NCI-H1436 treated with DMSO at 0.1 percent for 48 hours (cell line): ENCODE data around the gene SHKBP1.
"Not testable (repeated sequence)": the region's sequence is repeated elsewhere in the genome, so short reads cannot be mapped to it uniquely, and the experiment has no call there.

Source experiments
- DNase-seq: peaks from one replicate; lab custom pipeline; 2025; lab: John Stamatoyannopoulos, UW

Gene SHKBP1

DNA sequence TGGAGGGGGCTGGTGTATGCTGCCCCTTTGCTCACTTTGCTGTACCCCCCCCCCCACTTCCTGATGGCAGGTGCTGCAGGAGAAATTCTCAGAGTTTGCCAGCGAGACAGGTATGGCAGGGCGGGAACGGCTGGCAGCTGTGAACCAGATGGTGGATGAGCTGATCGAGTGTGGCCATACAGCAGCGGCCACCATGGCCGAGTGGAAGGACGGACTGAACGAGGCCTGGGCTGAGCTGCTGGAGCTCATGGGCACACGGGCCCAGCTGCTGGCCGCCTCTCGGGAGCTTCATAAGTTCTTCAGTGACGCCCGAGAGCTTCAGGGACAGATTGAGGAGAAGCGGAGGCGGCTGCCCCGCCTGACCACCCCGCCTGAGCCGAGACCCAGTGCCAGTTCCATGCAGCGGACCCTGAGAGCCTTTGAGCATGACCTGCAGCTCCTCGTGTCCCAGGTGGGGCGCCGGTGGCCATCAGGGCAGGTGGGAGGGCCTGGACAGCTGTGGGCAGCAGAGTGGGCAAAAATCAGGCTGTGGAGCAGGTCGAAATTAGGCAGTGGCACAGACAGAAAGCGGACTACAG lies 19.6 kb upstream of the SHKBP1 start:
- no peak for DNase-seq

DNA sequence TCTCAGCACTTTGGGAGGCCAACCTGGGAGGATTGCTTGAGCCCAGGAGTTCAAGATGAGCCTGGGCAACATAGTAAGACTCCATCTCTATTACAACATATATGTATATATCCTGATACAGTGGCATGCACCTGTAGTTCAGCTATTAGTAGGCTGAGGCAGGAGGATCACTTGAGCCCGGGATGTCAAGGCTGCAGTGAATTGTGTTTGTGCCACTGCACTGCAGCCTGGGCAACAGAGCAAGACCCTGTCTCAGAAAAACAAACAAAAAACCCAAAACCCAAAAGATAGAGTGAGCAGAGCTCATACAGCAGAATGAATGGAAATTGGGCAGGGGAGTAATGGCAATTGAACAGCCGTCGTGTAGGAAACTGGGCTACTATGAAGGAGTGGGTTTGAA lies 17.3 kb upstream of the SHKBP1 start:
- no peak for DNase-seq

DNA sequence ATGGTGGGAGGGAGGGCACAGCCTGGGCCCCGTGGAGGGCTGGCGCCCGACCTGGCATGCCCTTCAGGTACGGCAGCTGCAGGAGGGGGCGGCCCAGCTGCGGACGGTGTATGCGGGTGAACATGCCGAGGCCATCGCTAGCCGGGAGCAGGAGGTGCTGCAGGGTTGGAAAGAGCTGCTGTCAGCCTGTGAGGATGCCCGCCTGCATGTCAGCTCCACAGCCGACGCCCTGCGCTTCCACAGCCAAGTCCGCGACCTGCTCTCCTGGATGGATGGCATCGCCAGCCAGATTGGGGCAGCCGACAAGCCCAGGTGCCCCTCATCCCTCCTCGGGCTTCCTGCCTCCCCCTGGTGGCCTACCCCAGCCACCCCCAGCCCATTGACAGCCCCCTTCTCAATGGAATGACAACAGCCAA lies 16.6 kb upstream of the SHKBP1 start:
- no peak for DNase-seq

DNA sequence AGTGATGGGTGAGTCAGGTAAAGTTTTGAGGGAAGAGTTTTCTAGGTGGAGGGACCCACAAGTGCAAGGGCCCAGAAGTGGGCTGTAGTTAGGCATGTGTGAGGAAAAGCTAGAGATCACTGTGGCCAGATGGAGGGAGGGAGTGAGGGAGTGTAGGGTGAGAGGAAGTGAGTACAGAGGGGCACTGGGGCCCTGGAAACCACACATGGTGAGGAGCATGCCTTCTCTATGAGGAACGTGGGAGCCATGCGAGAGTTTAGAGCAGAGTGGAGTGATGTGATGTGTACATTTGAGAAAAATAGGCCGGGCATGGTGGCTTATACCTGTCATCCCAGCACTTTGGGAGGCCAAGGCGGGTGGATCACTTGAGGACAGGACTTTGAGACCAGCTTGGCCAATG lies 14.7 kb upstream of the SHKBP1 start:
- DNase-seq, result no peak

DNA sequence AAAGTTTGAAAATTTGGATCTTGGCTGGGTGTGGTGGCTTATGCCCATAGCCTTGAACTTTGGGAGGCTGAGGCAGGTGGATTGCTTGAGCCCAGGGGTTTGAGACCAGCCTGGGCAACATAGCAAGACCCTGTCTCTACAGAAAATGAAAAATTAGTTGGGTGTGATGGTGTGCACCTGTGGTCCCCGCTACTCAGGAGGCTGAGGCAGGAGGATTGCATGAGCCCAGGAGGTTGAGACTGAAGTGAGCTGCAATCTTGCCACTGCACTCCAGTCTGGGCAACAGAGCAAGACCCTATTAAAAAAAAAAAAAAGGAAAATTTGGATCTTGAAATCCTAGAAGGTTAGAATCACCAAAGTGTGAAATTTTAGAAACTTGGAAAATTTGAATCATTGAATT lies 12.1 kb upstream of the SHKBP1 start:
- not testable (repeated sequence) for DNase-seq

DNA sequence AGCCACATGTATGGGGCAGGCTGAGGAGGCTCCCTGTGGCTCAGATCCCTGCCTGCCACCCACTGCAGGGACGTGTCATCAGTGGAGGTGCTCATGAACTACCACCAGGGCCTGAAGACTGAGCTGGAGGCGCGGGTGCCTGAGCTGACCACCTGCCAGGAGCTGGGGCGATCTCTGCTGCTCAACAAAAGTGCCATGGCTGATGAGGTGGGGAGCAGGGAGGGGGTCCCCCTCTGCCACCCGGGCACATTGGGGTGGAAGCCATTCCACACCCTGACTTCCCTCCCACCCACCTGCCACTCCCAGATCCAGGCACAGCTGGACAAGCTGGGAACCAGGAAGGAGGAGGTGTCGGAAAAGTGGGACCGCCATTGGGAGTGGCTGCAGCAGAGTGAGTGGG lies 11.3 kb upstream of the SHKBP1 start:
- no peak for DNase-seq

DNA sequence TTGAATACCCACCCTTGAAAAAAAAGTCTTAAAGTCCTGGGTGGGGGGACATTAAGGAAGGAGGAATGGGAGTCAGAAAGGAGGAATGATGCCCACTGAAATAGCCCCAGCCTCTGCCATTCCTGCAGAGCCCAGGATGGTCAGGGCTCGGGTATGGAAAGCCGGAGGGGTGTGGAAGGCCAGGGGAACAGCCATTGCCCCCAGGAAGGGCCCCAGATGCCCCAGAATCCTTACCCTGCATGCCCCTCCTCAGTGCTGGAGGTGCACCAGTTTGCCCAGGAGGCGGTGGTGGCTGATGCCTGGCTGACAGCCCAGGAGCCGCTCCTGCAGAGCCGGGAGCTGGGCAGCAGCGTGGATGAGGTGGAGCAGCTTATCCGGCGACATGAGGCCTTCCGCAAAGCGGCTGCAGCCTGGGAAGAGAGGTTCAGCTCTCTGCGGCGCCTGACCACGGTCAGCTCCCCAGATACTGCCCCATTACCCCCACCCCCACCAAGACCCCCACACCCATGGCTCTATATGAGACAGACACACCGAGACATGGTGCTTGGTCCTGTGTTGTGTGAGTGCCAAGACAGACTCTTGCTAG lies 10.7 kb upstream of the SHKBP1 start:
- no peak for DNase-seq

DNA sequence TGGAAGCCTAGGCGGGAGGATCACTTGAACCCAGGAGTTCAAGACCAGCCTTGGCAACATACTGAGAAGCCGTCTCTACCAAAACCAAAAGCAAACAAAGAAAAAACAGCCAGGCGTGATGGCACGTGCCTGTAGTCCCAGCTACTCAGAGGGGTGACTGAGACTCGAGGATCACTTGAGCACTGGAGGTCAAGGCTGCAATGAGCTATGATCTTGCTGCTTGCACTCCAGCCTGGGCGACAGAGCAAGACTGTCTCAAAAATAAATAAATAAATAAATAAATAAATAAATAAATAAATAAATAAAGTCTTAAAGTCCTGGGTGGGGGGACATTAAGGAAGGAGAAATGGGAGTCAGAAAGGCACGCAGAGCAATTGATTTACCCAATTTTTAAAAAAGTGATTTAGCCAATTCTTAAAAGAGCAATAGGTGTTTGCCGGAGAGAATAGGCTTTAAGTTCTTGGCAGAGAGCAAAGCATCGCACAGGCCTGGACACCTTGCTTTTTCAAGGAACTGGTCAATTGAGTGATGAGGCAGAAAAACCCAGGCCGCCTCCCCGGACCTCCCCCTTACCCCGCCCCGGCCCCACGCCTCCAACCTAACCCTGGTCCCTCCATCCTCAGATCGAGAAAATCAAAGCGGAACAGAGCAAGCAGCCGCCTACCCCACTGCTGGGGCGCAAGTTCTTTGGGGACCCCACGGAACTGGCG lies 9.5 kb upstream of the SHKBP1 start:
- DNase-seq, result no peak

DNA sequence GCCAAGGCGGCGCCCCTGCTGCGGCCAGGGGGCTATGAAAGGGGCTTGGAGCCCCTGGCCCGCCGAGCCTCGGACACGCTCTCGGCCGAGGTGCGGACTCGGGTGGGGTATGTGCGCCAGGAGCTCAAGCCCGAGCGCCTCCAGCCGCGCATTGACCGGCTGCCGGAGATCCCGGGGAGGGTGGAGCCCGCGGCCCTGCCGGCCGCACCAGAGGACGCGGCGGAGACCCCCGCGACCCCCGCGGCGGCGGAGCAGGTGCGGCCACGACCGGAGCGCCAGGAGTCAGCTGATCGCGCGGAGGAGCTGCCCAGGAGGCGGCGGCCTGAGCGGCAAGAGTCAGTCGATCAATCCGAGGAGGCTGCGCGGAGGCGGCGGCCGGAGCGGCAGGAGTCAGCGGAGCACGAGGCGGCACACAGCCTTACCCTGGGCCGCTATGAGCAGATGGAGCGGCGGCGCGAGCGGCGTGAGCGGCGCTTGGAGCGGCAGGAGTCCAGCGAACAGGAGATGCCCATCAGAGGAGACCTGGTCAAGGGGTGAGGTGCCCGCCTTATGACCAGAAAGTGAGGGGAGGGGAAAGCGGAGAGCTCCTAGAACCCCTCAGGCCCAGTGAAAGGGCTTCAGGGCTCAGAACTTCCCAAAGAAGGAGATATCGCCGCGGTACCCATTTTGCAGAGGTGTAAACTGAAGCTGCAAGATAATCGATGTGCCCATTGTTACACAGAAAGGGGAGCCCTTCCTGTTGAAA lies 8.8 kb upstream of the SHKBP1 start:
- DNase-seq, result no peak

DNA sequence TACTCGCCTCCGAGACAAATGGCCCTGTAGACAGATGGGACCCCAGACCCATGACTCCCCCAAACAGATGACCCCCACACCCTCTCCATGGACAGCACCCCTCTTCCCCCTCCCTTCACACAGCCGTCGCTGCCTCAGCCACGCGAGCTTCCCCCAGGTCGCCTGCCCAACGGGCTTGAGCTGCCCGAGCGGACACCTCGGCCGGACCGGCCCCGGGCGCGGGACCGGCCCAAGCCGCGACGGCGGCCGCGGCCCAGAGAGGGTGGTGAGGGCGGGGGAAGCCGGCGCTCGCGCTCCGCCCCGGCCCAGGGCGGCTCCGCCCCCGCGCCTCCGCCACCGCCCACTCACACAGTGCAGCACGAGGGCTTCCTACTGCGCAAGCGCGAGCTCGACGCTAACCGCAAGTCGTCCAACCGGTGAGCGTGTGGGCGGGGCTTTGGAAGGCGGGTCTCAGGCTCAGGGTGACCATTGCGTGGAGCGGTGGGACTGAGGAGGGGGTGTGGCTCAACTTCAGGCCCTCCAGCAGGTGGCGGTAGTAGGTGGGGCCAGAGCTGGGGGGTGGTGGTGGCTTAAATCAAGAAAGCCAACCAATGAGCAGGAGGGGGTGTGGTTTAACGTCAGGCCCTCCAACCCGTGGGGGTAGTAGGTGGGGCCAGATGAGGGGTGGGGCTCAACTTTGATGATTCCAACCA lies 6.2 kb upstream of the SHKBP1 start:
- DNase-seq, result peak; percentile 96

DNA sequence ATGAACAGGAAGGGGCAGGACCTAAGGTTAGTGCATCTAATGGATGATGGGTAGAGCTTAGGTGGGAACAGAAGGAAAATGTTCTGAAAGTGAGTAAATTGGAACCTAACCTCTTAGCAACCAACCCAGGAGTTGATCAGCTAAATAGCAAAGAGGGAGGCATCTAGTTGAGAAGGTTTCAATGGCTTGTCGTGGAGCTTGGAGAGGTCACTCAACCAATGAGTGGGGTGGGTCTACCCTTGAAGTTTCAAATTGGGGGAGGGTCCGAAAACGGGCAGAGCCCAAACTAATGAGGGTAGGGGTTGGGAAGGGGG lies 5.7 kb upstream of the SHKBP1 start:
- DNase-seq, result no peak

DNA sequence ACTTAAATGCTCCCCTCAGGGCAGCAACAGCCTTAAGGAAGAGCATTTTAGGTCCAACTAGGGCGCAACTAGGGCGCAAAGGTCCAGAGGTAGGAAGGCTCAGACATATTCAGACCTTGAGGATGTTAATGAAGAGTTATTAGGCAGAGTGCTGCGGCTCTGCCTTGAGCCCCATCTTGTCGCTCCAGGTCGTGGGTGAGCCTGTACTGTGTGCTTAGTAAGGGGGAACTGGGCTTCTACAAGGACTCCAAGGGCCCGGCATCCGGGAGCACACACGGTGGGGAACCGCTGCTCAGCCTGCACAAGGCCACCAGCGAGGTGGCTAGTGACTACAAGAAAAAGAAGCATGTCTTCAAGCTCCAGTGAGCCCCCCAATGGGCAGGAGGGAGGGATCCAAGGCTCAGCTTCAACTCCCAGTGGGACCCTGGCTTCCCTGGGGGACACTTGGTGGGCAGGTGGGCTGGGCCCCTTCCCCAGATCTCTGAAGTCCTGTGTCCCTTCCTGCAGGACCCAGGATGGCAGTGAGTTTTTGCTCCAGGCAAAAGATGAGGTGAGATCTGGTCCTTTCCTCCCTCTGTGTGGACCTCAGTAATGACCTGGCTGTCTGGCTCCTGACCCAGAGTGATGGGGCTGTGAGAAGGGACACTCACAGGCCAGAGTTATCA lies 4.7 kb upstream of the SHKBP1 start:
- DNase-seq, result no peak

DNA sequence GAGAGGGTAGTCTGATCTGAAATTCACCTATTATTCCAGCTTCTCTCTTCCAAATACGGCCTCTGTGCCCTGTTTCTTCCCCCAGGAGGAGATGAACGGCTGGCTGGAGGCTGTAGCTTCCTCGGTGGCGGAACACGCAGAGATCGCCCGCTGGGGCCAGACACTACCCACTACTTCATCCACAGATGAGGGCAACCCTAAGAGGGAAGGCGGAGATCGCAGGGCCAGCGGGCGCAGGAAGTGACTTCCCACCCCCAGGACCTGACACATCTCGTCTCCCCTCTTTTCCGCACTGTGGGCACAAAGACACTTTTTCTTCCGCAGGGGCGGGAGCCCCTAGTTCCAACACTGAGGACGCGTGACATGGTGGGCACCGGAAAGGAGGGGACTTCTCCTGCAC lies 1.3 kb upstream of the SHKBP1 start:
- DNase-seq, result no peak

DNA sequence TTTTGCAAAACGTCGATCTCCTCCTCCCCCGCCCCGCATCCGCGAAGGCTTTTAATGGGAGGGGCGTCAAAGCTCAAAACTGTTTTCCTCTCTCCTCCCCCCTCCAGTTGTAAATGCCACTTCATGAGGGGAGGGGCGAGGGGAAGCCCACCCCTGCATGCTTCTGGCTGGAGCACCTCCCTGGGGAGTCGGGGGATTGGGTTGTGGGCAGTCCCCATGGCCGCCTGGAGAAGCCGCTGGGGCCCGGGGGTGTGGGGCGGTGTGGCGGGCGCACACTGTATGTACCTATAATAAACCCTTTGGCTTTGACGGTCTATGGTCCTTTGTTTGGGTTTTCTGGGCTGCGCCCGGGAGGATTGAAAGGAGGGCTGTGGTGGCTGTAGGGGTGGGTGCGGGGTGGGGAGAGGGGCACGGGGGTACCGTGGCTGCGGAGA lies 505 bp upstream of the SHKBP1 start:
- no peak for DNase-seq

DNA sequence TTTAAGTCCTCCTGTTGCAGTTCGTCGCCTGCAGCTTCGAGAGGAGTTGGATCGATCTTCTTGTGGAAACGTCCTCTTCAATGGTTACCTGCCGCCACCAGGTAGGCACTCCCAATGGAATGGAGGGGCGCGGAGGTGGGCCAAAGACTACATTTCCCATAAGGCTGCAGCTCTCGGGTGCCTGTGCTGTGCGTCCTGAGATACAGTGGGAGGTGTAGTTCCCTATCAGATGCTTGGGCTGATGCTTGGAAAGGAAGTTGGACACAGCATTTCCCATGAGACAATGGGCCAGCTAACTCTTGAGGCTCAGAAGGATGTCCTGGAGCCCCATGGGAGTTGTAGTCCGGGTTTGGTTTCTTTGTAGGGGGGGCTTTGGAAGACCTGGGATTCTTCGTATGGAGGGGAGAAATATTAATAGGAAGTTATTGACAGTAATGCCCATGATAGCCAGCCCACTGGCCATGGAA lies 1.8 kb downstream of the SHKBP1 start:
- peak; percentile 5 for DNase-seq

DNA sequence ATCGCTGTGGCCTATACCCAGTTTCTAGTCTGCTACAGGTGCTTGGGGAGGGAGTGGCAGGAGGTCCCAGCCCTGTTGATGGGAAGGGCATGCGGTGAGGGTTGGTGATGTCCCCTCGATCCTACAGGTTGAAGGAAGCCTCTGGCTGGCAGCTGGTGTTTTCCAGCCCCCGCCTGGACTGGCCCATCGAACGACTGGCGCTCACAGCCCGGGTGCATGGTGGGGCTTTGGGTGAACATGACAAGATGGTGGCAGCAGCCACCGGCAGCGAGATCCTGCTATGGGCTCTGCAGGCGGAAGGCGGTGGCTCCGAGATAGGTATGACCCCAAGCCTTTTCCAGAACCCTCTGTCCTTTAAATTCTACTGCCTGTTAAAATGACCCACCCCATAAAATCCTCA lies 3.9 kb downstream of the SHKBP1 start:
- no peak for DNase-seq

DNA sequence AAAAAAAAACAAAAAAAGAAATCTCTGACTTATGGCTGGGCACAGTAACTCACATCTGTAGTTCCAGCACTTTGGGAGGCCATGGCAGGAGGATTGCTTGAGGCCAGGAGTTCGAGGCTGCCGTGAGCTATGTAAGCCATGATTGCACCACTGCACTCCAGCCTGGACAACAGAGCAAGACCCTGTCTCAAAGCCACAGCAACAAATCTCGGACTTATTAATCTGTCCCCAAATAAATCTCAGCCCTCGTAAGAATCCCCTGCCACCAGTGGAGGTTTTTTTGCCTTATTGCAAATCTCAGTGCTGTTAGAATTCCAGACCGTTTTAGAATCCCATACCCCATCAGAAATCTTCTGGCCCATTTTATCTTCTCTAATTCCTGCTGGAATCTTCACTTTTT lies 4.9 kb downstream of the SHKBP1 start:
- no peak for DNase-seq

DNA sequence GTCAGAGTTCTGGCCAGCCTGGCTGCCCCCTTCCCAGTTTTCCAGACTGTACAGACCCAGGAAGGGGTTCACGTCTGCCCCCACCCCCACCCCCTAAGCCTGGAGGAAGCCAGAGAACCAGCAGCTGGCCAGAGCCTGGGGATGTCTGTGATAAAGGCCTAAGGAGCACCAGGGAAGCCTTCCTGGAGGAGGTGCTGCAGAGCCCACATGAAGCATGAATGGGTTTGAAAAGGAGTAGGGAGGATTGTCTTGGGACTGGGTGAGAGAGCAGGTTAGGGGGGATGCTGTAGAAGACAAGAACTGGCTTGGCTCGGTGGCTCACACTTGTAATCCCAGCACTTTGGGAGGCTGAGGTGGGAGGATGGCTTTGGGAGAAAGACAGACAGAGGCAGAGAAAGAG lies 5.8 kb downstream of the SHKBP1 start:
- DNase-seq, result no peak

DNA sequence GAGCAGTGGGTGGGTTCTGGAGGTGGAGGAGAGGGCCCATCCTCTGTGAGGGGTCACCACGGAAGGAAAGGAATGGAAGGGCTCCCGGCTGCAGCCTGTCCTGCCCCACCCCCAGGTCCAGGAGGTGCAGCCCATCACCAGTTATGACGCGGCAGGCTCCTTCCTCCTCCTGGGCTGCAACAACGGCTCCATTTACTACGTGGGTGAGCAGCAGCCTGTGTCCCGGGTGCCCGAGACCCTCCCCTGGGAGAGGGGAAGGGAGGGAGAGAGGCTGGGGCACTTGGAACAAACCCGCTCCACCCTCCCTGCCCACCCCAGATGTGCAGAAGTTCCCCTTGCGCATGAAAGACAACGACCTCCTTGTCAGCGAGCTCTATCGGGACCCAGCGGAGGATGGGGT lies 6.6 kb downstream of the SHKBP1 start:
- no peak for DNase-seq

DNA sequence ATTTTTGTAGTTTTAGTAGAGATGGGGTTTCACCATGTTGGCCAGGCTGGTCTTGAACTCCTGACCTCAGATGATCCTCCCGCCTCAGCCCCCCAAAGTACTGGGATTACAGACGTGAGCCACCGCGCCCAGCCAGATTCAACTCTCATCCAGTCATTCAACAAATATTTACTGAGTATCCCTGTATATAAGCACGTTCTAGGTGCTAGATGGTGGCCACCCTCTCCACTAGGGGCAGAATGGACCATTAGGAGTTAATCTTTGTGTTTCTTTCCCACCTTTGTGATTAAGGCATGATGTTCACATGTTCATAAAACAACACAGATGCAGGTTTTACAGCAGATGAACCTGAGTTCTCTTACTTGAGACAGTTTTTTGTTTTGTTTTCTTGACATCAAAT lies 7.3 kb downstream of the SHKBP1 start:
- no peak for DNase-seq

DNA sequence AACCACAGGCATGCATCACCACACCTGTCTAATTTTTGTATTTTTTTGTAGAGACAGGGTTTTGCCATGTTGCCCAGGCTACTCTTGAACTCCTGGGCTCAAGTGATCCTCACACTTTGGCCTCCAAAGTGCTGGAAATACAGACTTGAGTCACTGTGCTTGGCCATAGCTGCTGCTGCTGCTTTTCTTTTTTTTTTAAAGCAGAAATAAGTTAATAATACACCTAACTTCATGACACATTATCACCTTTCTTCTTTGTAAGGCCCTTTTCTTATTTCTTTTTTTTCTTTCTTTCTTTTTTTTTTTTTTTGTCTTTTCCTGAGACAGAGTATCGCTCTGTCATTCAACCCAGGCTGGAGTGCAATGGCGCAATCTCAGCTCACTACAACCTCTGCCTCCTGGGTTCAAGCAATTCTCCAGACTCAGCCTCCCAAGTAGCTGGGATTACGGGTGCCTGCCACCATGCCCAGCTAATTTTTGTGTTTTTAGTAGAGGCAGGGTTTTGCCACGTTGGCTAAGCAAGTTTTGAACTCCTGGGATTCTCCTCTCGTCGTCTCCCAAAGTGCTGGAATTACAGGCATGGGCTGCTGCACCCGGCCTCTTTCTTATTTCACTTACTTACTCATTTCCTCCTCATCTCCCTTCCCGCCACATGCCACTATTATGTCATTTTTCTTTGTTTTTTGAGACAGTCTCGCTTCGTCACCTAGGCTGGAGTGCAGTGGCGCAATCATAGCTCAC lies 8.7 kb downstream of the SHKBP1 start:
- DNase-seq, result no peak
